DMS 273 (cell line): ENCODE data around the gene CDS2.
"Not testable (repeated sequence)": the region's sequence is repeated elsewhere in the genome, so short reads cannot be mapped to it uniquely, and the experiment has no call there.

Experiments
- DNase-seq: peaks from one replicate; lab custom pipeline; 2025; ENCODE audit not compliant: unreplicated experiment; lab: John Stamatoyannopoulos, UW

Gene CDS2

GRCh38 chr20:5126512-5127203, at the start of gene CDS2:
TSS of gene CDS2 (plus strand) at chr20:5127008. CDS start at chr20:5127093, 85 bp downstream.
- DNase-seq = peak; percentile 99

- no peak for DNase-seq
Observed at GRCh38 chr20:5077761-5078387, 48.9 kb upstream of the CDS2 start.

- no peak for DNase-seq
Observed at GRCh38 chr20:5078399-5078958, 48.3 kb upstream of the CDS2 start.

- no peak for DNase-seq
Observed at GRCh38 chr20:5080384-5080877, 46.4 kb upstream of the CDS2 start.

- DNase-seq = no peak
Observed at GRCh38 chr20:5085380-5085779, 41.4 kb upstream of the CDS2 start.

GRCh38 chr20:5088688-5089087, 38.1 kb upstream of the CDS2 start:
- DNase-seq = no peak

GRCh38 chr20:5090191-5090590, 36.6 kb upstream of the CDS2 start:
- DNase-seq = no peak

GRCh38 chr20:5091902-5092301, 34.9 kb upstream of the CDS2 start:
- DNase-seq = no peak

GRCh38 chr20:5092765-5093339, 34.0 kb upstream of the CDS2 start:
- no peak for DNase-seq

GRCh38 chr20:5095454-5095853, 31.4 kb upstream of the CDS2 start:
- no peak for DNase-seq

- DNase-seq = peak; percentile 96
Observed at GRCh38 chr20:5095931-5096330, 30.9 kb upstream of the CDS2 start.

GRCh38 chr20:5096463-5096862, 30.3 kb upstream of the CDS2 start:
- peak; percentile 77 for DNase-seq

- DNase-seq = not testable (repeated sequence)
Observed at GRCh38 chr20:5099009-5099408, 27.8 kb upstream of the CDS2 start.

- not testable (repeated sequence) for DNase-seq
Observed at GRCh38 chr20:5099909-5100308, 26.9 kb upstream of the CDS2 start.

- peak; percentile 83 for DNase-seq
Observed at GRCh38 chr20:5100684-5101347, 26.0 kb upstream of the CDS2 start.

GRCh38 chr20:5104479-5104878, 22.3 kb upstream of the CDS2 start:
- DNase-seq = no peak

GRCh38 chr20:5109276-5109675, 17.5 kb upstream of the CDS2 start:
- no peak for DNase-seq

GRCh38 chr20:5113615-5113986, 13.2 kb upstream of the CDS2 start:
- no peak for DNase-seq

- no peak for DNase-seq
Observed at GRCh38 chr20:5114403-5114802, 12.4 kb upstream of the CDS2 start.

- DNase-seq = no peak
Observed at GRCh38 chr20:5116875-5117274, 9.9 kb upstream of the CDS2 start.
